GM12878 (cell line): ENCODE data around the gene PRKCE. TPM values are rescaled to one million over a fixed set of nuclear protein-coding genes. Genes with fewer than 3 reads are reported as not detected.

Experiments
- ATAC-seq: fragments of 200-7000 bp; cut with Tn5 transposase; 3 replicates; pipeline ENCODE4 v1.9.1; 2020; ENCODE audit warnings: mild to moderate bottlenecking, moderate library complexity
- BruUV-seq: library from RNA; stranded (reverse); fragments of 400-500 nt; replicated peaks from 2 replicates; lab custom pipeline; 2021; lab: Mats Ljungman, UMichigan
- CTCF ChIA-PET: fragments of 300-600 bp; sonication (Branson Sonifier 250); formaldehyde crosslinking; extraction: SDS; loops from one replicate; lab custom pipeline; 2021; ENCODE audit warnings: inconsistent platforms; lab: Yijun Ruan, JAX
- POLR2A ChIA-PET: fragments of 350-600 bp; formaldehyde crosslinking; extraction: SDS; loops from one replicate; lab custom pipeline; 2021; ENCODE audit warnings: inconsistent platforms; lab: Charles Lee
- RAD21 ChIA-PET: fragments of 300-600 bp; sonication (Branson Sonifier 250); formaldehyde crosslinking; loops from one replicate; lab custom pipeline; 2023; ENCODE audit warnings: antibody characterized with exemption; ENCODE audit not compliant: unreplicated experiment; lab: Charles Lee
- SMC1A ChIA-PET: fragments of 300-600 bp; sonication (Branson Sonifier 250); formaldehyde crosslinking; loops from one replicate; lab custom pipeline; 2023; ENCODE audit not compliant: unreplicated experiment, uncharacterized antibody; lab: Charles Lee
- DNase-seq: peaks from one replicate; pipeline ENCODE4 v3.0.0-alpha.2; 2011; ENCODE audit warnings: low read depth, low spot score
- FAIRE-seq: peaks from 3 replicates; lab custom pipeline; 2011; peaks lifted over from hg19 to GRCh38; lab: Jason Lieb, UNC
- H2AFZ ChIP-seq: 2 replicates; pipeline ENCODE4 v1.6.0; 2011; ENCODE audit warnings: low read depth, low read length, control low read depth; ENCODE audit not compliant: control insufficient read depth
- H3K27ac ChIP-seq: 2 replicates; pipeline ENCODE4 v1.5.1; 2011; ENCODE audit warnings: control low read depth; ENCODE audit not compliant: control insufficient read depth, insufficient read depth
- H3K27me3 ChIP-seq, 2 experiments: replicated peaks in 1 of 2; 2 replicates each; pipeline versions ENCODE4 v1.6.0 to v1.6.1; 2011; ENCODE audit warnings: low read length in 1 of 2; ENCODE audit not compliant: control insufficient read depth in 2 of 2, insufficient read depth in 2 of 2
- H3K36me3 ChIP-seq, 2 experiments: 2 replicates each; pipeline ENCODE4 v1.5.1; 2011; ENCODE audit warnings: low read length in 1 of 2; ENCODE audit not compliant: control insufficient read depth in 2 of 2, insufficient read depth in 2 of 2
- H3K4me1 ChIP-seq: 2 replicates; pipeline ENCODE4 v1.6.1; 2011; ENCODE audit warnings: mild to moderate bottlenecking, low read length, moderate library complexity, mixed read lengths; ENCODE audit not compliant: control insufficient read depth, insufficient read depth
- H3K4me2 ChIP-seq: 2 replicates; pipeline ENCODE4 v1.6.0; 2011; ENCODE audit warnings: control low read depth; ENCODE audit not compliant: control insufficient read depth, insufficient read depth
- H3K4me3 ChIP-seq: fragments of 200-600 bp; sonication (generic); 2 replicates; pipeline ENCODE4 v1.5.1; 2016
- H3K79me2 ChIP-seq: 2 replicates; pipeline ENCODE4 v1.6.0; 2011; ENCODE audit warnings: low read length; ENCODE audit not compliant: control insufficient read depth, insufficient read depth
- H3K9ac ChIP-seq: 2 replicates; pipeline ENCODE4 v1.8.0; 2011; ENCODE audit warnings: low read length, control low read depth, mixed read lengths; ENCODE audit not compliant: control insufficient read depth, insufficient read depth
- H3K9me3 ChIP-seq: replicated peaks from 3 replicates; pipeline ENCODE4 v1.5.1; 2011; ENCODE audit warnings: mild to moderate bottlenecking, low read length; ENCODE audit not compliant: control insufficient read depth, insufficient read depth
- H4K20me1 ChIP-seq: 2 replicates; pipeline ENCODE4 v1.6.0; 2011; ENCODE audit not compliant: control insufficient read depth, insufficient read depth
- CBFB ChIP-seq: IDR thresholded peaks from 2 replicates; pipeline ENCODE4 v1.6.1; 2016; ENCODE audit warnings: antibody characterized with exemption, low read depth
- CHD4 ChIP-seq: fragments of 200-600 bp; sonication (generic); IDR thresholded peaks from 2 replicates; pipeline ENCODE4 v1.6.1; 2016; ENCODE audit warnings: mild to moderate bottlenecking
- POLR2AphosphoS2 ChIP-seq: IDR thresholded peaks from 2 replicates; pipeline ENCODE4 v1.6.1; 2011; ENCODE audit warnings: low read depth, mild to moderate bottlenecking, low read length, improper control_type of control experiment, moderate library complexity
- POU2F2 ChIP-seq: IDR thresholded peaks from 3 replicates; pipeline ENCODE4 v1.6.1; 2011; ENCODE audit warnings: low read depth, mild to moderate bottlenecking, low read length, borderline replicate concordance
- SMC3 ChIP-seq: IDR thresholded peaks from 2 replicates; pipeline ENCODE4 v1.6.1; 2011; ENCODE audit warnings: low read length, improper control_type of control experiment, borderline replicate concordance
- SPI1 ChIP-seq: IDR thresholded peaks from 2 replicates; pipeline ENCODE4 v1.6.1; 2011; ENCODE audit warnings: low read depth, mild to moderate bottlenecking, low read length, moderate library complexity, borderline replicate concordance; ENCODE audit not compliant: insufficient read depth
- TBL1XR1 ChIP-seq: IDR thresholded peaks from 2 replicates; pipeline ENCODE4 v1.6.1; 2012; ENCODE audit warnings: low read depth, low read length, improper control_type of control experiment
- YBX1 ChIP-seq: fragments of 450-650 bp; IDR thresholded peaks from 2 replicates; pipeline ENCODE4 v1.6.1; 2016; ENCODE audit warnings: antibody characterized with exemption
- ZSCAN29 ChIP-seq: fragments of 450-650 bp; IDR thresholded peaks from 2 replicates; pipeline ENCODE4 v1.6.1; 2017; ENCODE audit warnings: mild to moderate bottlenecking, moderate library complexity
- WGBS: methylation state at CpG from one replicate; pipeline ENCODE4 v1.1.6; 2016; ENCODE audit warnings: low lambda C conversion rate; ENCODE audit not compliant: insufficient replicate concordance, insufficient coverage; ENCODE audit errors: missing lambda C conversion rate; 5-methylcytosine and 5-hydroxymethylcytosine counted together
- in situ Hi-C: fragments of 300-500 bp; cut with MboI; formaldehyde crosslinking; loops from 9 replicates; pipeline ENCODE4 v1.14.3; 2018; ENCODE audit warnings: mixed read lengths
- intact Hi-C: fragments of 100-400 bp; cut with micrococcal nuclease; formaldehyde crosslinking; loops from one replicate; pipeline ENCODE4 v1.14.2; 2022; ENCODE audit not compliant: unreplicated experiment
- polyA plus RNA-seq, 11 experiments: library from polyadenylated mRNA; depleted of rRNA in 4 of 11; unstranded in 6 of 11; stranded (reverse) in 5 of 11; fragments of >200 nt; fragmentation: Nextera tagmentation in 4 of 11; fragmentation: Illumina TruSeq in 1 of 11; extraction: Ambion mirVana in 4 of 11; extraction: Trizol in 1 of 11; gene quantifications; 1 replicate in 1 of 11; 2 replicates in 10 of 11; pipeline versions ENCODE4 v1.2.1 to v1.2.3, GENCODE V29; 2011 to 2016; ENCODE audit warnings: inconsistent platforms in 2 of 11, missing spikeins in 2 of 11, low read depth in 1 of 11
- total RNA-seq, 4 experiments: library from RNA; depleted of rRNA in 3 of 4; stranded (reverse); fragments of >200 nt in 3 of 4; fragmentation: Illumina TruSeq in 1 of 4; extraction: Trizol in 1 of 4; gene quantifications; 2 replicates each; pipeline versions ENCODE4 v1.2.1 to v1.2.3, GENCODE V29; 2013 to 2021
- TF ChIP-seq, protein P1 (sequence below): fragments of 450-650 bp; IDR thresholded peaks from 2 replicates; pipeline ENCODE4 v1.6.1; 2017; ENCODE audit warnings: mild to moderate bottlenecking, moderate library complexity
- TF ChIP-seq, protein P2 (sequence below): fragments of 450-650 bp; IDR thresholded peaks from 2 replicates; pipeline ENCODE4 v1.6.1; 2018; ENCODE audit warnings: borderline replicate concordance, mild to moderate bottlenecking; ENCODE audit not compliant: partially characterized antibody
- TF ChIP-seq, protein P3 (sequence below), 3 experiments: IDR thresholded peaks in 2 of 3; conservative IDR thresholded peaks in 1 of 3; 2 replicates each; pipeline ENCODE4 v1.5.1; 2011; ENCODE audit warnings: low read depth in 3 of 3, low read length in 3 of 3, mild to moderate bottlenecking in 3 of 3, control low read depth in 2 of 3, moderate library complexity in 2 of 3, inconsistent platforms in 1 of 3, mixed read lengths in 1 of 3; ENCODE audit not compliant: control insufficient read depth in 2 of 3, insufficient read depth in 1 of 3; ENCODE audit errors: extremely low read depth in 1 of 3

PRKCE gene
- total and polyA plus RNA-seq, 10 of the 15 experiments (the other 5 are each of a cell fraction or from before 2014, with no cell fraction given): 2.6 to 28.2 (median 11.3) TPM

GRCh38 chr2:46058140-46058539 is 406.7 kb downstream of the PRKCE start (continued):
- TF ChIP-seq, protein P1, sequence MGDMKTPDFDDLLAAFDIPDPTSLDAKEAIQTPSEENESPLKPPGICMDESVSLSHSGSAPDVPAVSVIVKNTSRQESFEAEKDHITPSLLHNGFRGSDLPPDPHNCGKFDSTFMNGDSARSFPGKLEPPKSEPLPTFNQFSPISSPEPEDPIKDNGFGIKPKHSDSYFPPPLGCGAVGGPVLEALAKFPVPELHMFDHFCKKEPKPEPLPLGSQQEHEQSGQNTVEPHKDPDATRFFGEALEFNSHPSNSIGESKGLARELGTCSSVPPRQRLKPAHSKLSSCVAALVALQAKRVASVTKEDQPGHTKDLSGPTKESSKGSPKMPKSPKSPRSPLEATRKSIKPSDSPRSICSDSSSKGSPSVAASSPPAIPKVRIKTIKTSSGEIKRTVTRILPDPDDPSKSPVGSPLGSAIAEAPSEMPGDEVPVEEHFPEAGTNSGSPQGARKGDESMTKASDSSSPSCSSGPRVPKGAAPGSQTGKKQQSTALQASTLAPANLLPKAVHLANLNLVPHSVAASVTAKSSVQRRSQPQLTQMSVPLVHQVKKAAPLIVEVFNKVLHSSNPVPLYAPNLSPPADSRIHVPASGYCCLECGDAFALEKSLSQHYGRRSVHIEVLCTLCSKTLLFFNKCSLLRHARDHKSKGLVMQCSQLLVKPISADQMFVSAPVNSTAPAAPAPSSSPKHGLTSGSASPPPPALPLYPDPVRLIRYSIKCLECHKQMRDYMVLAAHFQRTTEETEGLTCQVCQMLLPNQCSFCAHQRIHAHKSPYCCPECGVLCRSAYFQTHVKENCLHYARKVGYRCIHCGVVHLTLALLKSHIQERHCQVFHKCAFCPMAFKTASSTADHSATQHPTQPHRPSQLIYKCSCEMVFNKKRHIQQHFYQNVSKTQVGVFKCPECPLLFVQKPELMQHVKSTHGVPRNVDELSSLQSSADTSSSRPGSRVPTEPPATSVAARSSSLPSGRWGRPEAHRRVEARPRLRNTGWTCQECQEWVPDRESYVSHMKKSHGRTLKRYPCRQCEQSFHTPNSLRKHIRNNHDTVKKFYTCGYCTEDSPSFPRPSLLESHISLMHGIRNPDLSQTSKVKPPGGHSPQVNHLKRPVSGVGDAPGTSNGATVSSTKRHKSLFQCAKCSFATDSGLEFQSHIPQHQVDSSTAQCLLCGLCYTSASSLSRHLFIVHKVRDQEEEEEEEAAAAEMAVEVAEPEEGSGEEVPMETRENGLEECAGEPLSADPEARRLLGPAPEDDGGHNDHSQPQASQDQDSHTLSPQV: no peak
- TF ChIP-seq, all 136 proteins: peak for 0

DNA sequence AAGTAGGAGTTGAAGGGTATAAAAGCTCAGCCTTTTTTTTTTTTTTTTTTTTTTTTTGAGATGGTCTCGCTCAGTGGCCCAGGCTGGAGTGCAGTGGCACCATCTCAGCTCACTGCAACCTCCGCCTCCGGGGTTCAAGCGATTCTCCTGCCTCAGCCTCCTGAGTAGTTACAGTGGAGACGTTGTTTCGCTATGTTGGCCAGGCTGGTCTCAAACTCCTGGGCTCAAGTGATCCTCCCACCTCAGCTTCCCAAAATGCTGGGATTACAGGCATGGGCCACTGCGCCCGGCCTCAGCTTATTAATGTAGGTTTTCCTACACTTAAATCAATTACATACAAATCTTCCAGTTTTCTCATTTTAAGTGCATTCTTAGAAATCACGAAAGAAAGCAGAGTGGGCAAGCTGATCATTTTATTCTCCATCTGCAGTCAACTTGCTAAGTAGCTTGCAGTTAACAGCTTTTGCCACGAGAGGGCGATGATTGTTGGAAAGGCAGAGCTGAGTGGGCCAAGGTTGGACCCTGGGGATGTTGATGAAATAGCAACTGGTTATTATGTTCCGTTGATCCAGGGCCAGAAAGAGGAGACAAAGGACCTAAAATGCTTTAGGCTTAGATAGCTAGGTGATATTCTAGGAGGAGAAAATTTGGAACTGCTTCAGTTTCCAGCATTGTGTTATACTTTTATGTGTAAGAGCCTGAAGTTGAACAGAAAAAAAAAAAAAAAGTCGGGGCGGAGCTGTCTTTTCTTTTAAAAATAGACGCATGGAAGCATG is 411.4 kb downstream of the PRKCE start:
- H3K9ac ChIP-seq: no peak overlapping the region
- H3K27me3 ChIP-seq: no peaks in the 10 kb centered on the region
- SMC1A ChIA-PET: interaction anchor here (0.6 to 3.9 kb wide), 66 partner anchors 9 to 920 kb away, joined by 3 to 57 read pairs (median 4); no protein-coding TSS in a partner anchor
- POLR2A ChIA-PET: interaction anchor here (0.6 to 1.2 kb wide), 8 partner anchors 10 to 331 kb away, joined by 3 to 6 read pairs (median 4); no protein-coding TSS in a partner anchor
- 33% methylated on average over 14 of the region's 15 CpGs for WGBS
- H3K9me3 ChIP-seq: no peaks in the 10 kb centered on the region
- no peaks in the 10 kb centered on the region for H3K79me2 ChIP-seq
- no peaks in the 10 kb centered on the region for H3K4me1 ChIP-seq
- no peak overlapping the region for H2AFZ ChIP-seq
- BruUV-seq: no TSS peak
- DNase-seq (no peak), FAIRE-seq (peak; percentile 94), ATAC-seq (peak; percentile 93)
- RAD21 ChIA-PET: interaction anchor here (0.6 to 3.4 kb wide), 49 partner anchors 9 to 588 kb away, joined by 3 to 43 read pairs (median 4); partner anchors contain the start of gene EPAS1
- no peak overlapping the region for H3K4me2 ChIP-seq
- CTCF ChIA-PET: interaction anchor here (0.6 to 3.5 kb wide), 83 partner anchors 10 to 1042 kb away, joined by 3 to 61 read pairs (median 4); partner anchors contain the start of gene EPAS1
- no peaks in the 10 kb centered on the region for H4K20me1 ChIP-seq
- intact Hi-C loops: loop anchor here (1.0 to 10.0 kb wide), 5 partner anchors 164 to 592 kb away; partner anchors contain the start of gene EPAS1
- no peak overlapping the region for H3K27ac ChIP-seq
- in situ Hi-C loops: no loop called here
- no peak overlapping the region for H3K4me3 ChIP-seq
- H3K36me3 ChIP-seq: no peaks in the 10 kb centered on the region; a peak in 1 of 4 replicates
- TF ChIP-seq TBL1XR1 (no peak), YBX1 (no peak), POLR2AphosphoS2 (no peak), CBFB (no peak), SPI1 (no peak), ZSCAN29 (no peak), CHD4 (no peak), SMC3 (peak; percentile 89), POU2F2 (no peak)
- TF ChIP-seq, protein P2, sequence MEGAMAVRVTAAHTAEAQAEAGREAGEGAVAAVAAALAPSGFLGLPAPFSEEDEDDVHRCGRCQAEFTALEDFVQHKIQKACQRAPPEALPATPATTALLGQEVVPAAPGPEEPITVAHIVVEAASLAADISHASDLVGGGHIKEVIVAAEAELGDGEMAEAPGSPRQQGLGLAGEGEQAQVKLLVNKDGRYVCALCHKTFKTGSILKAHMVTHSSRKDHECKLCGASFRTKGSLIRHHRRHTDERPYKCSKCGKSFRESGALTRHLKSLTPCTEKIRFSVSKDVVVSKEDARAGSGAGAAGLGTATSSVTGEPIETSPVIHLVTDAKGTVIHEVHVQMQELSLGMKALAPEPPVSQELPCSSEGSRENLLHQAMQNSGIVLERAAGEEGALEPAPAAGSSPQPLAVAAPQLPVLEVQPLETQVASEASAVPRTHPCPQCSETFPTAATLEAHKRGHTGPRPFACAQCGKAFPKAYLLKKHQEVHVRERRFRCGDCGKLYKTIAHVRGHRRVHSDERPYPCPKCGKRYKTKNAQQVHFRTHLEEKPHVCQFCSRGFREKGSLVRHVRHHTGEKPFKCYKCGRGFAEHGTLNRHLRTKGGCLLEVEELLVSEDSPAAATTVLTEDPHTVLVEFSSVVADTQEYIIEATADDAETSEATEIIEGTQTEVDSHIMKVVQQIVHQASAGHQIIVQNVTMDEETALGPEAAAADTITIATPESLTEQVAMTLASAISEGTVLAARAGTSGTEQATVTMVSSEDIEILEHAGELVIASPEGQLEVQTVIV: no peak
- TF ChIP-seq, protein P3, sequence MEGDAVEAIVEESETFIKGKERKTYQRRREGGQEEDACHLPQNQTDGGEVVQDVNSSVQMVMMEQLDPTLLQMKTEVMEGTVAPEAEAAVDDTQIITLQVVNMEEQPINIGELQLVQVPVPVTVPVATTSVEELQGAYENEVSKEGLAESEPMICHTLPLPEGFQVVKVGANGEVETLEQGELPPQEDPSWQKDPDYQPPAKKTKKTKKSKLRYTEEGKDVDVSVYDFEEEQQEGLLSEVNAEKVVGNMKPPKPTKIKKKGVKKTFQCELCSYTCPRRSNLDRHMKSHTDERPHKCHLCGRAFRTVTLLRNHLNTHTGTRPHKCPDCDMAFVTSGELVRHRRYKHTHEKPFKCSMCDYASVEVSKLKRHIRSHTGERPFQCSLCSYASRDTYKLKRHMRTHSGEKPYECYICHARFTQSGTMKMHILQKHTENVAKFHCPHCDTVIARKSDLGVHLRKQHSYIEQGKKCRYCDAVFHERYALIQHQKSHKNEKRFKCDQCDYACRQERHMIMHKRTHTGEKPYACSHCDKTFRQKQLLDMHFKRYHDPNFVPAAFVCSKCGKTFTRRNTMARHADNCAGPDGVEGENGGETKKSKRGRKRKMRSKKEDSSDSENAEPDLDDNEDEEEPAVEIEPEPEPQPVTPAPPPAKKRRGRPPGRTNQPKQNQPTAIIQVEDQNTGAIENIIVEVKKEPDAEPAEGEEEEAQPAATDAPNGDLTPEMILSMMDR (IDR thresholded peaks at IDR 0.05 in 2 of 3, conservative IDR thresholded peaks at IDR 0.05 in 1 of 3; ENCODE audit: control insufficient read depth in 2 of 3, extremely low read depth in 1 of 3, insufficient read depth in 1 of 3, low read depth in 3 of 3, low read length in 3 of 3): peak; percentile 79 to 89 (median 83)
